Measurements from ENCODE around the gene GFOD1.

The GFOD1 gene

DNA sequence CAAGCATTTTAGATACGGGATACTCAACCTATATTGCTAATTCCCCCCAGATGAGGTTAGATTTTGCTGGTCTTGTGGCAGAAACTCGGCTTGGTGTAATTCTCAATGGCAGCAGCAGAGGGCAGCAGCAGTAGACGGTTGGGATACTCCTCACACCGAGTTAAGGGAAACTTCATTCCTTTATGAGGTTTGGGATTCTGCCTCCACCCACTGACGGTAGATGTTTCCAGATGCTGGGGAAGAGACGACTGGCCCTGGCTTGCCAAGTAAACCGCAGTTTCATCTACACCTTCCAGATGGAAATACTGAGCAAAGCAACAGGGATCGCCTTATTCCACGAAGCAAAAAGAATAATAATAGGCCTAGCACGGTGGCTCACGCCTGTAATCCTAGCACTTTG lies 150.8 kb downstream of the GFOD1 start:
- no peak overlapping the region for H4K8ac ChIP-seq (ENCODE audit: low read depth, low read length)
- H2BK120ac ChIP-seq (ENCODE audit: low read depth, low read length): no peak overlapping the region
- no peaks in the 10 kb centered on the region for H3K27me3 ChIP-seq (ENCODE audit: insufficient read depth, low read length, poor library complexity)
- H3K18ac ChIP-seq (ENCODE audit: low read length): no peak overlapping the region
- H2BK15ac ChIP-seq (replicated peaks; ENCODE audit: low read depth): no peak overlapping the region
- no peak overlapping the region for H2AK5ac ChIP-seq (ENCODE audit: low read length)
- H3K4me3 ChIP-seq (ENCODE audit: low read length): no peak overlapping the region
- H3K56ac ChIP-seq (ENCODE audit: low read length): peak overlapping the region; percentile 42
- no peak overlapping the region for H3K27ac ChIP-seq (ENCODE audit: low read depth, low read length)
- WGBS (ENCODE audit: extremely low coverage, insufficient coverage, low lambda C conversion rate): no CpG with 5 or more reads among the region's 11 CpGs
- no peak overlapping the region for H3K9ac ChIP-seq (ENCODE audit: low read length)
- no peaks in the 10 kb centered on the region for H3K79me2 ChIP-seq (ENCODE audit: control insufficient read depth, insufficient read depth, low read length)
- H3K4me2 ChIP-seq (ENCODE audit: low read length): no peak overlapping the region
- DNase-seq: peak; percentile 92
- H4K5ac ChIP-seq (ENCODE audit: low read length): no peak overlapping the region
- H3K79me1 ChIP-seq (ENCODE audit: low read length): no peaks in the 10 kb centered on the region
- H3K23ac ChIP-seq (ENCODE audit: low read length): no peak overlapping the region
- H3K4ac ChIP-seq (ENCODE audit: low read depth, low read length): no peak overlapping the region
- H2BK5ac ChIP-seq (ENCODE audit: low read length): no peak overlapping the region
- no peaks in the 10 kb centered on the region for H3K4me1 ChIP-seq (ENCODE audit: control insufficient read depth, low read depth, low read length)
- H3K36me3 ChIP-seq (ENCODE audit: control insufficient read depth, insufficient read depth, low read length): no peaks in the 10 kb centered on the region

- Histone ChIP-seq H2AK5ac (ENCODE audit: low read length) (no peak overlapping the region), H3K56ac (ENCODE audit: low read length) (no peak overlapping the region), H4K5ac (ENCODE audit: low read length) (no peak overlapping the region), H3K79me1 (ENCODE audit: low read length) (no peaks in the 10 kb centered on the region), H3K27ac (ENCODE audit: low read depth, low read length) (no peak overlapping the region), H3K9ac (ENCODE audit: low read length) (no peak overlapping the region), H3K18ac (ENCODE audit: low read length) (no peak overlapping the region), H3K36me3 (ENCODE audit: control insufficient read depth, insufficient read depth, low read length) (no peaks in the 10 kb centered on the region), H3K4me3 (ENCODE audit: low read length) (no peak overlapping the region), H2BK15ac (replicated peaks; ENCODE audit: low read depth) (no peak overlapping the region), H2BK5ac (ENCODE audit: low read length) (no peak overlapping the region), H3K4me2 (ENCODE audit: low read length) (no peak overlapping the region), H3K4me1 (ENCODE audit: control insufficient read depth, low read depth, low read length) (no peaks in the 10 kb centered on the region), H4K8ac (ENCODE audit: low read depth, low read length) (no peak overlapping the region), H2BK120ac (ENCODE audit: low read depth, low read length) (no peak overlapping the region), H3K79me2 (ENCODE audit: control insufficient read depth, insufficient read depth, low read length) (no peaks in the 10 kb centered on the region), H3K23ac (ENCODE audit: low read length) (no peak overlapping the region), H3K27me3 (ENCODE audit: insufficient read depth, low read length, poor library complexity) (no peaks in the 10 kb centered on the region), H3K4ac (ENCODE audit: low read depth, low read length) (no peak overlapping the region)
- no CpG with 5 or more reads among the region's 3 CpGs for WGBS (ENCODE audit: extremely low coverage, insufficient coverage, low lambda C conversion rate)
- peak; percentile 87 for DNase-seq
Observed at GRCh38 chr6:13334953-13335352, 152.4 kb downstream of the GFOD1 start.

- H3K4me3 ChIP-seq (ENCODE audit: low read length): no peak overlapping the region
Observed at GRCh38 chr6:13332349-13332706, 155.1 kb downstream of the GFOD1 start.

DNA sequence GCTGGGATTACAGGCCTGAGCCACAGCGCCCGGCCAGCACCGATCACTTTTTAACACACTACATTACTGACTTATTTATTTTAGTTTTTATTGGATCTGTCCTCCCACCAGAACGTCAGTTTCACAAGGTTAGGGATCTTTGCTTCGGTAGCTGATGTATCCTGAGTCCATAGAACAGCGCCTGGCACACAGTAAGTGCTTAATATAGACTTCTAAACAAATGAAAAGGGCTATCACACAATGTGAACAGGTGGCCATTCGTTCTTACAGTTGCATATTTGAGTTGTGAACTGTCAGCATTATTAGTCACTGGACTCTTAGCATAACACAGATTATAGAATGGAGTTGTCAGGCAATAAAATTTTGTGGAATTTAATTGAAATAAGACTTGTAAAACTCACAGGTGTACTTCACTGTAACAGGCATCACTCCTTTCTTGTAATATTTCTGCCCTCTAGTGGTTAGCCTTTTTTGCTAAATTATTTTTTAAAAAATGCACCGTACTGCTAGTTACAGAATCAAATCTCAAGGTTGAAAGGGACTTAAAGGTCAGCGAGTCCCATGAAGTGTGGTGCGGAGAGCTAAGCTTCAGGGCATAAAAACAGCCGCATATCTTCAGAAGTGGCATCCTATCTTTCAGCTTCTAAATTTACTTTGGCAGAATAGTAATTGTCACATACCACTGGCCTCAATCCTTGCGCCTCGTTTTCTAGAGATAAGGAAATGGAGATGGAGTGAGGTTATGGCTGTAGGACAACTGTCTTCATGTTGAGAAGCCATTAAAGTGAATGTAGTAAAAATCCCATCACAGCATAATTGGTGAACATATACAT lies 155.7 kb downstream of the GFOD1 start:
- Histone ChIP-seq H3K27me3 (ENCODE audit: insufficient read depth, low read length, poor library complexity) (no peaks in the 10 kb centered on the region), H3K56ac (ENCODE audit: low read length) (peak overlapping the region; percentile 5), H3K23ac (ENCODE audit: low read length) (no peak overlapping the region), H4K5ac (ENCODE audit: low read length) (no peak overlapping the region), H2BK120ac (ENCODE audit: low read depth, low read length) (no peak overlapping the region), H3K9ac (ENCODE audit: low read length) (no peak overlapping the region), H3K4me1 (ENCODE audit: control insufficient read depth, low read depth, low read length) (no peaks in the 10 kb centered on the region), H3K4me3 (ENCODE audit: low read length) (no peak overlapping the region), H2BK15ac (replicated peaks; ENCODE audit: low read depth) (no peak overlapping the region), H3K79me1 (ENCODE audit: low read length) (peaks cover 2% of the 10 kb centered on the region), H3K79me2 (ENCODE audit: control insufficient read depth, insufficient read depth, low read length) (peaks cover 10% of the 10 kb centered on the region), H3K27ac (ENCODE audit: low read depth, low read length) (no peak overlapping the region), H4K8ac (ENCODE audit: low read depth, low read length) (no peak overlapping the region), H2AK5ac (ENCODE audit: low read length) (no peak overlapping the region), H2BK5ac (ENCODE audit: low read length) (no peak overlapping the region), H3K4me2 (ENCODE audit: low read length) (no peak overlapping the region), H3K36me3 (ENCODE audit: control insufficient read depth, insufficient read depth, low read length) (no peaks in the 10 kb centered on the region), H3K4ac (ENCODE audit: low read depth, low read length) (no peak overlapping the region), H3K18ac (ENCODE audit: low read length) (no peak overlapping the region)
- DNase-seq: peak; percentile 40
- WGBS (ENCODE audit: extremely low coverage, insufficient coverage, low lambda C conversion rate): no CpG with 5 or more reads among the region's 13 CpGs

More at GRCh38 chr6:13332349-13332706, 155.1 kb downstream of the GFOD1 start:
- no peak overlapping the region for H3K4ac ChIP-seq (ENCODE audit: low read depth, low read length)
- no peaks in the 10 kb centered on the region for H3K36me3 ChIP-seq (ENCODE audit: control insufficient read depth, insufficient read depth, low read length)
- no peak overlapping the region for H3K56ac ChIP-seq (ENCODE audit: low read length)
- no CpG with 5 or more reads among the region's 2 CpGs for WGBS (ENCODE audit: extremely low coverage, insufficient coverage, low lambda C conversion rate)
- no peaks in the 10 kb centered on the region for H3K4me1 ChIP-seq (ENCODE audit: control insufficient read depth, low read depth, low read length)
- H2BK5ac ChIP-seq (ENCODE audit: low read length): no peak overlapping the region
- H2BK120ac ChIP-seq (ENCODE audit: low read depth, low read length): no peak overlapping the region
- H3K4me2 ChIP-seq (ENCODE audit: low read length): no peak overlapping the region
- H3K27me3 ChIP-seq (ENCODE audit: insufficient read depth, low read length, poor library complexity): no peaks in the 10 kb centered on the region
- no peaks in the 10 kb centered on the region for H3K79me1 ChIP-seq (ENCODE audit: low read length)
- H3K27ac ChIP-seq (ENCODE audit: low read depth, low read length): no peak overlapping the region
- H3K18ac ChIP-seq (ENCODE audit: low read length): no peak overlapping the region
- no peak overlapping the region for H2BK15ac ChIP-seq (replicated peaks; ENCODE audit: low read depth)
- no peak overlapping the region for H3K23ac ChIP-seq (ENCODE audit: low read length)
- no peak overlapping the region for H2AK5ac ChIP-seq (ENCODE audit: low read length)
- no peak for DNase-seq
- no peak overlapping the region for H3K9ac ChIP-seq (ENCODE audit: low read length)
- peaks cover 8% of the 10 kb centered on the region for H3K79me2 ChIP-seq (ENCODE audit: control insufficient read depth, insufficient read depth, low read length)
- no peak overlapping the region for H4K8ac ChIP-seq (ENCODE audit: low read depth, low read length)
- H4K5ac ChIP-seq (ENCODE audit: low read length): no peak overlapping the region

- peaks cover 2% of the 10 kb centered on the region for H3K79me1 ChIP-seq (ENCODE audit: low read length)
- H4K5ac ChIP-seq (ENCODE audit: low read length): no peak overlapping the region
- no peak overlapping the region for H3K23ac ChIP-seq (ENCODE audit: low read length)
- no peak overlapping the region for H2AK5ac ChIP-seq (ENCODE audit: low read length)
- H3K27ac ChIP-seq (ENCODE audit: low read depth, low read length): no peak overlapping the region
- no peak overlapping the region for H4K8ac ChIP-seq (ENCODE audit: low read depth, low read length)
- H2BK5ac ChIP-seq (ENCODE audit: low read length): peak overlapping the region; percentile 39
- H3K9ac ChIP-seq (ENCODE audit: low read length): peak overlapping the region; percentile 91
- DNase-seq: no peak
- H3K56ac ChIP-seq (ENCODE audit: low read length): peak overlapping the region; percentile 94
- no peaks in the 10 kb centered on the region for H3K4me1 ChIP-seq (ENCODE audit: control insufficient read depth, low read depth, low read length)
- no CpG with 5 or more reads among the region's 2 CpGs for WGBS (ENCODE audit: extremely low coverage, insufficient coverage, low lambda C conversion rate)
- peak overlapping the region; percentile 44 for H3K4ac ChIP-seq (ENCODE audit: low read depth, low read length)
- H2BK15ac ChIP-seq (replicated peaks; ENCODE audit: low read depth): no peak overlapping the region
- H2BK120ac ChIP-seq (ENCODE audit: low read depth, low read length): no peak overlapping the region
- H3K36me3 ChIP-seq (ENCODE audit: control insufficient read depth, insufficient read depth, low read length): no peaks in the 10 kb centered on the region
- no peak overlapping the region for H3K18ac ChIP-seq (ENCODE audit: low read length)
- H3K4me2 ChIP-seq (ENCODE audit: low read length): peak overlapping the region; percentile 77
- peak overlapping the region; percentile 60 for H3K4me3 ChIP-seq (ENCODE audit: low read length)
- H3K79me2 ChIP-seq (ENCODE audit: control insufficient read depth, insufficient read depth, low read length): peaks cover 10% of the 10 kb centered on the region
- no peaks in the 10 kb centered on the region for H3K27me3 ChIP-seq (ENCODE audit: insufficient read depth, low read length, poor library complexity)
Observed at GRCh38 chr6:13328875-13329183, 158.6 kb downstream of the GFOD1 start.

Measured in mesendoderm (in vitro differentiated cells).